ENCODE results near the gene RRAS. TPM values are rescaled to one million over a fixed set of nuclear protein-coding genes. Genes with fewer than 3 reads are reported as not detected.

Gene RRAS
- total and polyA plus RNA-seq, 4 donors, result 4.1 to 18.5 (median 11.1) TPM

GRCh38 chr19:49637821-49638738 is 1.9 kb downstream of the RRAS start:
- Histone ChIP-seq H3K4me3 (ENCODE audit: low read depth in 1 of 3, low read length in 3 of 3) (no peak overlapping the region), H3K9ac (ENCODE audit: low read depth in 1 of 2, low read length in 2 of 2) (no peak overlapping the region), H3K36me3 (ENCODE audit: control insufficient read depth in 4 of 4, insufficient read depth in 3 of 4, low read depth in 1 of 4, low read length in 3 of 4) (no peaks in the 10 kb centered on the region), H3K9me3 (ENCODE audit: control insufficient read depth in 4 of 4, low read length in 3 of 4) (no peaks in the 10 kb centered on the region), H3K27ac (ENCODE audit: low read depth in 1 of 2, low read length in 2 of 2) (peak overlapping the region; percentile 29 to 31), H3K4me1 (ENCODE audit: control insufficient read depth in 4 of 4, insufficient read depth in 4 of 4, low read length in 3 of 4) (peaks cover 4 to 18% (median 11%) of the 10 kb centered on the region in 4 donors), H3K27me3 (ENCODE audit: control insufficient read depth in 4 of 4, insufficient read depth in 4 of 4, low read length in 3 of 4) (no peaks in the 10 kb centered on the region)
- TF ChIP-seq ZBTB33 (IDR thresholded peaks at IDR 0.05) (no peak), HNF4G (IDR thresholded peaks at IDR 0.05) (no peak), HNF4A (conservative IDR thresholded peaks at IDR 0.05) (no peak), EGR1 (IDR thresholded peaks at IDR 0.05; ENCODE audit: low read depth in 2 of 2) (no peak)
- DNase-seq (ENCODE audit: low spot score), result no peak
- 33% methylated on average over 19 of the region's 19 CpGs for WGBS

GRCh38 chr19:49636233-49636932 is 3.6 kb downstream of the RRAS start:
- Histone ChIP-seq H3K27ac (ENCODE audit: low read depth in 1 of 2, low read length in 2 of 2) (peak overlapping the region in 1 of 2 donors; percentile 12), H3K4me3 (ENCODE audit: low read depth in 1 of 3, low read length in 3 of 3) (no peak overlapping the region), H3K4me1 (ENCODE audit: control insufficient read depth in 4 of 4, insufficient read depth in 4 of 4, low read length in 3 of 4) (peaks cover 0 to 12% (median 7%) of the 10 kb centered on the region in 4 donors), H3K27me3 (ENCODE audit: control insufficient read depth in 4 of 4, insufficient read depth in 4 of 4, low read length in 3 of 4) (no peaks in the 10 kb centered on the region), H3K9me3 (ENCODE audit: control insufficient read depth in 4 of 4, low read length in 3 of 4) (no peaks in the 10 kb centered on the region), H3K9ac (ENCODE audit: low read depth in 1 of 2, low read length in 2 of 2) (no peak overlapping the region), H3K36me3 (ENCODE audit: control insufficient read depth in 4 of 4, insufficient read depth in 3 of 4, low read depth in 1 of 4, low read length in 3 of 4) (no peaks in the 10 kb centered on the region)
- WGBS, result 79% methylated on average over 30 of the region's 30 CpGs
- no peak for DNase-seq (ENCODE audit: low spot score)
- no peak for TF ChIP-seq GABPA (IDR thresholded peaks at IDR 0.05 in 1 of 2, conservative IDR thresholded peaks at IDR 0.05 in 1 of 2)
- TF ChIP-seq EGR1 (IDR thresholded peaks at IDR 0.05; ENCODE audit: low read depth in 2 of 2), result no peak

- Histone ChIP-seq H3K36me3 (ENCODE audit: control insufficient read depth in 4 of 4, insufficient read depth in 3 of 4, low read depth in 1 of 4, low read length in 3 of 4) (no peaks in the 10 kb centered on the region), H3K4me1 (ENCODE audit: control insufficient read depth in 4 of 4, insufficient read depth in 4 of 4, low read length in 3 of 4) (peaks cover 0 to 8% (median 6%) of the 10 kb centered on the region in 4 donors), H3K27me3 (ENCODE audit: control insufficient read depth in 4 of 4, insufficient read depth in 4 of 4, low read length in 3 of 4) (no peaks in the 10 kb centered on the region), H3K27ac (ENCODE audit: low read depth in 1 of 2, low read length in 2 of 2) (peak overlapping the region in 1 of 2 donors; percentile 1), H3K4me3 (ENCODE audit: low read depth in 1 of 3, low read length in 3 of 3) (no peak overlapping the region), H3K9ac (ENCODE audit: low read depth in 1 of 2, low read length in 2 of 2) (no peak overlapping the region), H3K9me3 (ENCODE audit: control insufficient read depth in 4 of 4, low read length in 3 of 4) (no peaks in the 10 kb centered on the region)
- WGBS, result 64% methylated on average over 24 of the region's 24 CpGs
- DNase-seq (ENCODE audit: low spot score), result no peak
- TF ChIP-seq HNF4G (IDR thresholded peaks at IDR 0.05) (no peak), RXRA (IDR thresholded peaks at IDR 0.05) (no peak), TAF1 (conservative IDR thresholded peaks at IDR 0.05) (no peak), EGR1 (IDR thresholded peaks at IDR 0.05; ENCODE audit: low read depth in 2 of 2) (no peak), ZBTB33 (IDR thresholded peaks at IDR 0.05) (no peak), NR2F2 (IDR thresholded peaks at IDR 0.05) (no peak), HNF4A (conservative IDR thresholded peaks at IDR 0.05) (no peak), RAD21 (IDR thresholded peaks at IDR 0.05) (no peak), YY1 (IDR thresholded peaks at IDR 0.05) (no peak), FOXA2 (IDR thresholded peaks at IDR 0.05) (no peak), GABPA (IDR thresholded peaks at IDR 0.05 in 1 of 2, conservative IDR thresholded peaks at IDR 0.05 in 1 of 2) (no peak), SP1 (IDR thresholded peaks at IDR 0.05) (no peak), MAX (IDR thresholded peaks at IDR 0.05) (no peak), REST (IDR thresholded peaks at IDR 0.05) (no peak), JUND (IDR thresholded peaks at IDR 0.05) (no peak)
Measured at GRCh38 chr19:49635530-49636232, 4.3 kb downstream of the RRAS start.

All from liver (tissue), 9 donors.